ENCODE data around the gene NIPBL. TPM values are rescaled to one million over a fixed set of nuclear protein-coding genes. Genes with fewer than 3 reads are reported as not detected.
"Not testable (repeated sequence)": the region's sequence is repeated elsewhere in the genome, so short reads cannot be mapped to it uniquely, and the experiment has no call there.

NIPBL gene
- total and polyA plus RNA-seq, 7 donors, result 7.6 to 66.4 (median 53.5) TPM

DNA sequence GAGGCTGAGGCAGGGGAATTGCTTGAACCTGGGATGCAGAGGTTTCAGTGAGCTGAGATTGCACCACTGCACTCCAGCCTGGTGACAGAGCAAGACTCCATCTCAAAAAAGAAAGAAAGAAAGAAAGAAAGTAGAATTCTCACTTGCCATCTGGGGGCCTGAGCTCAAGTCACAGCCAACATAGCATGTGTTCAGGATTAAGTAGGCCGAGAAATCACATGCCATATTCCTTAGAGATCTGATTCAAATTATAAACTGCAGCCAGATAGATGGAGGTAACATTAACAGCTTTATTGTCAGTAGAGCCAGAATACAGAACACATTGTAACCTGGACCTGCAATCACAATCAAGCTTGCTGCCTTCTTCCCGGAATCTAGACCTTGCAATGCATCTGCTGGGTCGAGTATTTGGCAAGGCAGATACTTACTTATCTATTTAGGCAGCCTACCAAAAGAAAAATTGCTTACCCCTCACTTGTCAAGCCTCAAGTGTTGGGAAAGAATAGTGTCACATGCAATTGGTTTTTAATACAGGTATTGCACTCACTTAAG lies 198.9 kb downstream of the NIPBL start:
- Histone ChIP-seq H3K27ac (no peak overlapping the region), H3K4me1 (no peaks in the 10 kb centered on the region), H3K36me3 (peaks cover 0 to 27% (median 8%) of the 10 kb centered on the region in 4 donors), H3K9me3 (no peaks in the 10 kb centered on the region), H3K4me3 (no peak overlapping the region), H3K27me3 (no peaks in the 10 kb centered on the region)
- 91 to 92% methylated on average over 3 of the region's 3 CpGs for WGBS, 2 donors
- no peak for DNase-seq
- intact Hi-C loops (cut with DNase I), result no loop called here
- TF ChIP-seq POLR2AphosphoS5 (IDR thresholded peaks at IDR 0.05) (no peak), POLR2A (IDR thresholded peaks at IDR 0.05) (no peak), EP300 (IDR thresholded peaks at IDR 0.05) (no peak)
- TF ChIP-seq, protein P1, sequence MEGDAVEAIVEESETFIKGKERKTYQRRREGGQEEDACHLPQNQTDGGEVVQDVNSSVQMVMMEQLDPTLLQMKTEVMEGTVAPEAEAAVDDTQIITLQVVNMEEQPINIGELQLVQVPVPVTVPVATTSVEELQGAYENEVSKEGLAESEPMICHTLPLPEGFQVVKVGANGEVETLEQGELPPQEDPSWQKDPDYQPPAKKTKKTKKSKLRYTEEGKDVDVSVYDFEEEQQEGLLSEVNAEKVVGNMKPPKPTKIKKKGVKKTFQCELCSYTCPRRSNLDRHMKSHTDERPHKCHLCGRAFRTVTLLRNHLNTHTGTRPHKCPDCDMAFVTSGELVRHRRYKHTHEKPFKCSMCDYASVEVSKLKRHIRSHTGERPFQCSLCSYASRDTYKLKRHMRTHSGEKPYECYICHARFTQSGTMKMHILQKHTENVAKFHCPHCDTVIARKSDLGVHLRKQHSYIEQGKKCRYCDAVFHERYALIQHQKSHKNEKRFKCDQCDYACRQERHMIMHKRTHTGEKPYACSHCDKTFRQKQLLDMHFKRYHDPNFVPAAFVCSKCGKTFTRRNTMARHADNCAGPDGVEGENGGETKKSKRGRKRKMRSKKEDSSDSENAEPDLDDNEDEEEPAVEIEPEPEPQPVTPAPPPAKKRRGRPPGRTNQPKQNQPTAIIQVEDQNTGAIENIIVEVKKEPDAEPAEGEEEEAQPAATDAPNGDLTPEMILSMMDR (IDR thresholded peaks at IDR 0.05), result no peak

GRCh38 chr5:37077146-37077545 lies 200.6 kb downstream of the NIPBL start:
- Histone ChIP-seq H3K9me3 (no peaks in the 10 kb centered on the region), H3K27me3 (no peaks in the 10 kb centered on the region), H3K4me3 (no peak overlapping the region), H3K36me3 (peaks cover 0 to 40% (median 8%) of the 10 kb centered on the region in 4 donors), H3K27ac (no peak overlapping the region), H3K4me1 (no peaks in the 10 kb centered on the region)
- no peak for TF ChIP-seq POLR2A (IDR thresholded peaks at IDR 0.05)
- WGBS, 2 donors, result 82 to 85% methylated on average over 1 of the region's 1 CpG
- intact Hi-C loops (cut with DNase I), result no loop called here
- no peak for DNase-seq

- intact Hi-C loops (cut with DNase I), result no loop called here
- H3K36me3 ChIP-seq, result peaks cover 0 to 45% (median 11%) of the 10 kb centered on the region in 4 donors
- no peak overlapping the region for H3K4me3 ChIP-seq
- H3K9me3 ChIP-seq, result no peaks in the 10 kb centered on the region
- H3K4me1 ChIP-seq, result no peaks in the 10 kb centered on the region
- H3K27ac ChIP-seq, result no peak overlapping the region
- TF ChIP-seq, protein P1 (IDR thresholded peaks at IDR 0.05), result no peak
- no peak for TF ChIP-seq POLR2A (IDR thresholded peaks at IDR 0.05)
- no peak for TF ChIP-seq EP300 (IDR thresholded peaks at IDR 0.05)
- TF ChIP-seq POLR2AphosphoS5 (IDR thresholded peaks at IDR 0.05), result no peak
- 85 to 89% methylated on average over 3 of the region's 3 CpGs for WGBS, 2 donors
- H3K27me3 ChIP-seq, result no peaks in the 10 kb centered on the region
- no peak for DNase-seq
Measured at GRCh38 chr5:37080697-37081096, 204.1 kb downstream of the NIPBL start.

GRCh38 chr5:37082977-37083376 lies 206.4 kb downstream of the NIPBL start:
- intact Hi-C loops (cut with DNase I); H3K4me1 ChIP-seq; DNase-seq; H3K9me3 ChIP-seq; H3K4me3 ChIP-seq; H3K27ac ChIP-seq; H3K27me3 ChIP-seq: not testable (repeated sequence)
- H3K36me3 ChIP-seq, result peaks cover 0 to 43% (median 11%) of the 10 kb centered on the region in 4 donors
- WGBS, 2 donors, result 74 to 88% methylated on average over 2 of the region's 2 CpGs

- intact Hi-C loops (cut with DNase I); H3K4me1 ChIP-seq; H3K9me3 ChIP-seq; H3K27me3 ChIP-seq; H3K27ac ChIP-seq; H3K4me3 ChIP-seq; DNase-seq: not testable (repeated sequence)
- H3K36me3 ChIP-seq, result peaks cover 0 to 15% (median 2%) of the 10 kb centered on the region in 4 donors
- 42 to 76% methylated on average over 1 of the region's 1 CpG for WGBS, 2 donors
Measured at GRCh38 chr5:37086026-37086425, 209.5 kb downstream of the NIPBL start.

DNA sequence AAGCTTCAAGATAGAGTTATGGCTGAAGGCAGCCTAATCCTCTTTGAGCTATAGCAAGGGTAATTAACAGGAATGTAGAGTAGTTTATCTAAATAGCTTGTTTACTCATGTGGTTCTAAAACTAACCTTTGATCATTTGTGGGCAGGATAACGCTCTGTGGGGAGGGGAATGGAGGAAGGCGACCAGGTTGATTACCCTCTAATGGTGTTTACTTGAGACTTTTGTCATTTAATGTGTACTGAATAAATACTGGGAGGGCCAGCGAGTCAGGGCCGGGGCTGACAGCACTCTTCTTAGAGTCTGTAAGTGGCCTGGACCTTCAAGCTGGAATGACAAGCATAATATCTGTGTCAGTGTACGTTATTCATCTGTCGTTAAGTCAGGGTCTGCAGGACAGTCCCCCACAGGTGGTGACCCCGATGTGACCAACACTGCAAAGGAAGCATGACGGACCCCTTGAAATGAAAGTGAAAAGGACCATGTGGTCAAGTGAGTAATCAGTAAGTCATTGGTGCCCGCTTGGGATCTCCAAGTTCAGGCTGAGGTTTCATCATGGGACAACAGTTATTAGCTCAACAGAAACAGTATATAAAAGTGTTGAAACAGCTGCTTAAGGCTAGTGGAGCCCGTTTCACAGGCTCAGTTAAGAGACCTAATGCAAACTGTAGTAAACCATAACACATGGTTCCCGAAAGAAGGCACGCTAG lies 210.1 kb downstream of the NIPBL start:
- DNase-seq, result no peak
- Histone ChIP-seq H3K4me3 (no peak overlapping the region), H3K27me3 (no peaks in the 10 kb centered on the region), H3K27ac (no peak overlapping the region), H3K4me1 (no peaks in the 10 kb centered on the region), H3K9me3 (no peaks in the 10 kb centered on the region), H3K36me3 (peaks cover 0 to 9% (median 2%) of the 10 kb centered on the region in 4 donors)
- intact Hi-C loops (cut with DNase I), result no loop called here
- TF ChIP-seq POLR2A (IDR thresholded peaks at IDR 0.05), result no peak
- TF ChIP-seq POLR2AphosphoS5 (IDR thresholded peaks at IDR 0.05), result no peak
- no peak for TF ChIP-seq EP300 (IDR thresholded peaks at IDR 0.05)
- TF ChIP-seq, protein P1 (IDR thresholded peaks at IDR 0.05), result no peak
- 53 to 72% methylated on average over 12 of the region's 12 CpGs for WGBS, 2 donors
